ENCODE results near the gene TMC4. TPM values are rescaled to one million over a fixed set of nuclear protein-coding genes. Genes with fewer than 3 reads are reported as not detected.
A peak's percentile ranks its signal among the peaks of the same experiment; 100 is the strongest.
"Not testable (repeated sequence)": the region's sequence is repeated elsewhere in the genome, so short reads cannot be mapped to it uniquely, and the experiment has no call there.

The TMC4 gene
- total and polyA plus RNA-seq, 5 donors from 2014 or later: 0.42 to 1.1 (median 0.55) TPM; not detected in 1

DNA sequence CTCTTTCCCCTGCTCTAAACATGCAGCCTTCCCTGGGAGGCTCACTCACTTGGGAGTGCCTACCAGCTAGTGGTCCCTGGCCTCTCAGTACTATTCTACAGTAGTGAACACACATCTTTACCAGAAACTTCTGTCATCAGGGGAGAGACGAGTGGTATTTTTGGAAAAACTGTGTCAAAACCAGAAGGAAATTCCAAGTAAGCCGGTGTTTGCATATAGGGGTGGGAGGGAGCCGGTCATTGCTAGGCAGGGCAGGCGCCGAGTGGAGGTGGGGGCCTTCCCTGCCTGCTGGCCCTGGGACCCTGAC lies 34.7 kb upstream of the TMC4 start:
- Mint-ChIP-seq H3K27me3 (no peaks in the 10 kb centered on the region), H3K4me1 (peaks cover 0 to 85% (median 54%) of the 10 kb centered on the region in 4 donors), H3K27ac (peak overlapping the region; percentile 65 to 89 (median 72)), H3K4me3 (peak overlapping the region in 2 of 4 donors; percentile 7 to 48), H3K36me3 (peaks cover 35% of the 10 kb centered on the region), H3K9me3 (peaks cover 0 to 2% (median 0%) of the 10 kb centered on the region in 7 donors)
- Histone ChIP-seq H3K4me1 (ENCODE audit: control insufficient read depth, insufficient read depth, low read length, poor library complexity, severe bottlenecking) (peaks cover 61% of the 10 kb centered on the region), H3K36me3 (ENCODE audit: control insufficient read depth, insufficient read depth, low read length) (peaks cover 53% of the 10 kb centered on the region), H3K27me3 (ENCODE audit: control insufficient read depth, insufficient read depth, low read length) (no peaks in the 10 kb centered on the region), H3K4me3 (ENCODE audit: low read depth, low read length) (no peak overlapping the region), H3K27ac (ENCODE audit: insufficient read depth, low read length, poor library complexity, severe bottlenecking) (no peak overlapping the region), H3K9me3 (ENCODE audit: control insufficient read depth in 2 of 2, low read length in 2 of 2) (no peaks in the 10 kb centered on the region)
- DNase-seq (no peak), ATAC-seq (ENCODE audit: low read depth in 2 of 2) (no peak)

GRCh38 chr19:54207193-54207592 lies 34.2 kb upstream of the TMC4 start:
- peaks cover 58% of the 10 kb centered on the region for H3K36me3 ChIP-seq (ENCODE audit: control insufficient read depth, insufficient read depth, low read length)
- peaks cover 0 to 89% (median 57%) of the 10 kb centered on the region in 4 donors for H3K4me1 Mint-ChIP-seq
- H3K4me3 ChIP-seq (ENCODE audit: low read depth, low read length); H3K9me3 Mint-ChIP-seq; H3K27ac ChIP-seq (ENCODE audit: insufficient read depth, low read length, poor library complexity, severe bottlenecking); DNase-seq; H3K27me3 ChIP-seq (ENCODE audit: control insufficient read depth, insufficient read depth, low read length); ATAC-seq (ENCODE audit: low read depth in 2 of 2); H3K9me3 ChIP-seq (ENCODE audit: control insufficient read depth in 2 of 2, low read length in 2 of 2); H3K27me3 Mint-ChIP-seq: not testable (repeated sequence)
- peaks cover 39% of the 10 kb centered on the region for H3K36me3 Mint-ChIP-seq
- peaks cover 66% of the 10 kb centered on the region for H3K4me1 ChIP-seq (ENCODE audit: control insufficient read depth, insufficient read depth, low read length, poor library complexity, severe bottlenecking)
- peak overlapping the region in 2 of 4 donors; percentile 7 to 48 for H3K4me3 Mint-ChIP-seq
- H3K27ac Mint-ChIP-seq: peak overlapping the region in 1 of 3 donors; percentile 72

DNA sequence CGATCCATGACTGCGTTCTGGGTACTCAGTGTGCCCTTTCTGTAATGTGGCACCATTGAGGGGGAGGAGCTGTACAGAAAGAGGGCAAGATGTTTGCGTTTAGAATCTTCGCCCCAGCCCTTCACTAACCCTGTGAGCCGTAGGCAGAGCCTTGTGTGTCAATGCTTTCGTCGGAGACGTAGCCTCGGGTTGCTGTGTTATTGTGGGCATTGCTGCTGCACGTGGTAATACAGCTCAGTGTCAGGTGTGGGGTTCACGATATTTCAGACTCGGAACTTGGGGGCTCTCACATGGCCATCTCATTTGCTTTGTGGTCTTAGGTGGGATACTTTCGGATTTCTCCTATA lies 33.8 kb upstream of the TMC4 start:
- Histone ChIP-seq H3K27me3 (ENCODE audit: control insufficient read depth, insufficient read depth, low read length) (no peaks in the 10 kb centered on the region), H3K4me1 (ENCODE audit: control insufficient read depth, insufficient read depth, low read length, poor library complexity, severe bottlenecking) (peaks cover 70% of the 10 kb centered on the region), H3K4me3 (ENCODE audit: low read depth, low read length) (no peak overlapping the region), H3K27ac (ENCODE audit: insufficient read depth, low read length, poor library complexity, severe bottlenecking) (no peak overlapping the region), H3K9me3 (ENCODE audit: control insufficient read depth in 2 of 2, low read length in 2 of 2) (no peaks in the 10 kb centered on the region), H3K36me3 (ENCODE audit: control insufficient read depth, insufficient read depth, low read length) (peaks cover 61% of the 10 kb centered on the region)
- ATAC-seq (ENCODE audit: low read depth in 2 of 2): no peak
- DNase-seq: no peak
- Mint-ChIP-seq H3K4me1 (peaks cover 0 to 93% (median 59%) of the 10 kb centered on the region in 4 donors), H3K27me3 (no peaks in the 10 kb centered on the region), H3K4me3 (peak overlapping the region in 1 of 4 donors; percentile 38), H3K9me3 (peaks cover 0 to 2% (median 0%) of the 10 kb centered on the region in 7 donors), H3K36me3 (peaks cover 42% of the 10 kb centered on the region), H3K27ac (peak overlapping the region in 1 of 3 donors; percentile 20)

GRCh38 chr19:54206030-54206830 lies 33.3 kb upstream of the TMC4 start:
- peak overlapping the region in 1 of 3 donors; percentile 20 for H3K27ac Mint-ChIP-seq
- peaks cover 0 to 97% (median 62%) of the 10 kb centered on the region in 4 donors for H3K4me1 Mint-ChIP-seq
- H3K27ac ChIP-seq (ENCODE audit: insufficient read depth, low read length, poor library complexity, severe bottlenecking): no peak overlapping the region
- ATAC-seq (ENCODE audit: low read depth in 2 of 2) (no peak), DNase-seq (no peak)
- H3K9me3 Mint-ChIP-seq: peaks cover 0 to 2% (median 0%) of the 10 kb centered on the region in 7 donors
- H3K9me3 ChIP-seq (ENCODE audit: control insufficient read depth in 2 of 2, low read length in 2 of 2): no peaks in the 10 kb centered on the region
- peaks cover 42% of the 10 kb centered on the region for H3K36me3 Mint-ChIP-seq
- no peaks in the 10 kb centered on the region for H3K27me3 ChIP-seq (ENCODE audit: control insufficient read depth, insufficient read depth, low read length)
- H3K27me3 Mint-ChIP-seq: no peaks in the 10 kb centered on the region
- H3K4me3 ChIP-seq (ENCODE audit: low read depth, low read length): no peak overlapping the region
- peaks cover 61% of the 10 kb centered on the region for H3K36me3 ChIP-seq (ENCODE audit: control insufficient read depth, insufficient read depth, low read length)
- H3K4me3 Mint-ChIP-seq: peak overlapping the region in 2 of 4 donors; percentile 38
- peaks cover 75% of the 10 kb centered on the region for H3K4me1 ChIP-seq (ENCODE audit: control insufficient read depth, insufficient read depth, low read length, poor library complexity, severe bottlenecking)

GRCh38 chr19:54204767-54205468 lies 32.0 kb upstream of the TMC4 start:
- peak overlapping the region in 2 of 3 donors; percentile 57 to 59 for H3K27ac Mint-ChIP-seq
- no peak for ATAC-seq (ENCODE audit: low read depth in 2 of 2)

GRCh38 chr19:54203151-54203611 lies 30.2 kb upstream of the TMC4 start:
- Histone ChIP-seq H3K4me1 (ENCODE audit: control insufficient read depth, insufficient read depth, low read length, poor library complexity, severe bottlenecking) (peaks cover 66% of the 10 kb centered on the region), H3K27me3 (ENCODE audit: control insufficient read depth, insufficient read depth, low read length) (no peaks in the 10 kb centered on the region), H3K9me3 (ENCODE audit: control insufficient read depth in 2 of 2, low read length in 2 of 2) (no peaks in the 10 kb centered on the region), H3K36me3 (ENCODE audit: control insufficient read depth, insufficient read depth, low read length) (peaks cover 60% of the 10 kb centered on the region), H3K4me3 (ENCODE audit: low read depth, low read length) (no peak overlapping the region), H3K27ac (ENCODE audit: insufficient read depth, low read length, poor library complexity, severe bottlenecking) (no peak overlapping the region)
- DNase-seq (no peak), ATAC-seq (ENCODE audit: low read depth in 2 of 2) (no peak)
- peak overlapping the region; percentile 15 to 100 (median 88) for H3K4me3 Mint-ChIP-seq
- H3K9me3 Mint-ChIP-seq: no peaks in the 10 kb centered on the region
- peaks cover 38% of the 10 kb centered on the region for H3K36me3 Mint-ChIP-seq
- peaks cover 7 to 80% (median 49%) of the 10 kb centered on the region in 4 donors for H3K4me1 Mint-ChIP-seq
- H3K27ac Mint-ChIP-seq: peak overlapping the region in 1 of 3 donors; percentile 71
- no peaks in the 10 kb centered on the region for H3K27me3 Mint-ChIP-seq

More at GRCh38 chr19:54204767-54205468, 32.0 kb upstream of the TMC4 start:
- no peak for DNase-seq
- peaks cover 41% of the 10 kb centered on the region for H3K36me3 Mint-ChIP-seq
- H3K27me3 Mint-ChIP-seq: no peaks in the 10 kb centered on the region
- Histone ChIP-seq H3K9me3 (ENCODE audit: control insufficient read depth in 2 of 2, low read length in 2 of 2) (no peaks in the 10 kb centered on the region), H3K27ac (ENCODE audit: insufficient read depth, low read length, poor library complexity, severe bottlenecking) (no peak overlapping the region), H3K27me3 (ENCODE audit: control insufficient read depth, insufficient read depth, low read length) (no peaks in the 10 kb centered on the region), H3K36me3 (ENCODE audit: control insufficient read depth, insufficient read depth, low read length) (peaks cover 61% of the 10 kb centered on the region), H3K4me1 (ENCODE audit: control insufficient read depth, insufficient read depth, low read length, poor library complexity, severe bottlenecking) (peaks cover 74% of the 10 kb centered on the region), H3K4me3 (ENCODE audit: low read depth, low read length) (peak overlapping the region; percentile 20)
- H3K9me3 Mint-ChIP-seq: peaks cover 0 to 1% (median 0%) of the 10 kb centered on the region in 7 donors
- H3K4me3 Mint-ChIP-seq: peak overlapping the region in 3 of 4 donors; percentile 65 to 96 (median 74)
- H3K4me1 Mint-ChIP-seq: peaks cover 7 to 93% (median 54%) of the 10 kb centered on the region in 4 donors

DNA sequence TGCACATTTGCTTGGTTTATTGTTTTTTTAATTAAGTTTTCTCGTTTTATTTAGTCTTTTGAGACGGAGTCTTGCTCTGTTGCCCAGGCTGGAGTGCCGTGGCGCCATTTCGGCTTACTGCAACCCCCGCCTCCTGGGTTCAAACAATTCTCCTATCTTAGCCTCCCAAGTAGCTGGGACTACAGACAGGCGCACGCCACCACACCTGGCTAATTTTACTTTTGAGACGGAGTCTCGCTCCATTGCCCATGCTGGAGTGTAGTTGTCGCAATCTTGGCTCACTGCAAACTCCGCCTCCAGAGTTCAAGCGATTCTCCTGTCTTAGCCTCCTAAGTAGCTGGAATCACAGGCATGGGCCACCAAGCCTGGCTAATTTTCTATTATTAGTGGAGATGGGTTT lies 29.0 kb upstream of the TMC4 start:
- Histone ChIP-seq H3K4me1 (ENCODE audit: control insufficient read depth, insufficient read depth, low read length, poor library complexity, severe bottlenecking) (peaks cover 59% of the 10 kb centered on the region), H3K4me3 (ENCODE audit: low read depth, low read length) (peak overlapping the region; percentile 92), H3K27ac (ENCODE audit: insufficient read depth, low read length, poor library complexity, severe bottlenecking) (peak overlapping the region; percentile 96), H3K36me3 (ENCODE audit: control insufficient read depth, insufficient read depth, low read length) (peaks cover 49% of the 10 kb centered on the region), H3K9me3 (ENCODE audit: control insufficient read depth in 2 of 2, low read length in 2 of 2) (no peaks in the 10 kb centered on the region), H3K27me3 (ENCODE audit: control insufficient read depth, insufficient read depth, low read length) (no peaks in the 10 kb centered on the region)
- DNase-seq (no peak), ATAC-seq (ENCODE audit: low read depth in 2 of 2) (no peak)
- Mint-ChIP-seq H3K4me1 (peaks cover 7 to 68% (median 41%) of the 10 kb centered on the region in 4 donors), H3K27ac (peak overlapping the region in 2 of 3 donors; percentile 99 to 100), H3K9me3 (no peaks in the 10 kb centered on the region), H3K4me3 (peak overlapping the region; percentile 93 to 100 (median 98)), H3K36me3 (peaks cover 30% of the 10 kb centered on the region), H3K27me3 (no peaks in the 10 kb centered on the region)

Measured in CD4-positive, CD25-positive, alpha-beta regulatory T cell (primary cell).